Measurements from ENCODE around the gene SLC16A8.

DNA sequence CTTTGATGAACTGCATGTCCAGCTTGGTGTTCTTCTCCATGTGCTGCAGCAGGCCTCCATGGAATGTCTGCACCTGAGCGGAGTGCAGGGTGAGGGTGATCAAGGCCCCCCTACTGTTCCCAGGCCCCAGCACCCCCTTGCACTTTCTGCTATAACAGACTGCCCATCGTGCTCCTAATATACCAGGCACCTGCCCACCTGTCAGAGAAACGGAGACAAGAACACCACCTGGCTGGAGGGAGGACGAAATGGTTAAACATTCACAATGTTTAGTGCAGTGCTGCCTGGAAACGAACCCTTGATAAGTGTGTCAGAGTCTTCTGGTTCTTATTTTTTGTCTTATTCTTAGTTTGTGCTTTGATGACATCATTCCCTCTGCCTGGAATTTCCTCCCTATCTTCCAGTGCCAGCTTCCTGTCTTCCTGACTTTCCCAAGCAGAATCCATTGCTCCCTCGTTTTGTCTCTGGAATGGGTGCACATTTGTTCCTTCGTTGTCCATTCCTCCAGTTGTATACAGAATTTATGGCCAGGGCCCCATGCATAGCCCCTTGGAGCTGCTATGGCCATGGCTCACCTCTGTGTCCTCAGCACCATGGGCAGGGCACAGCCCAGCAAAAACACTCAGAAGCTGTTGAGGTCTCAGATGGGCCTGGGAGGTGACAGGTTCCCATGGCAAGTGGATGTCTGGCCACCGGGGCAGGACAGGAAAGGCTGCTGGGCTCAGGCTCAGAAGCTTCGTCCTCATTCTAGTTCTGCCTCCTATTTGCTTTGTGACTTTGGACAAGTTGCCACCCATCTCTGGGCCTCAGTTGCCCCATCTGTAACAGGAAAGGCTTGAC is 14.6 kb upstream of the SLC16A8 start:
- TF ChIP-seq POLR2A (IDR thresholded peaks at IDR 0.05): no peak
- TF ChIP-seq, protein P1, sequence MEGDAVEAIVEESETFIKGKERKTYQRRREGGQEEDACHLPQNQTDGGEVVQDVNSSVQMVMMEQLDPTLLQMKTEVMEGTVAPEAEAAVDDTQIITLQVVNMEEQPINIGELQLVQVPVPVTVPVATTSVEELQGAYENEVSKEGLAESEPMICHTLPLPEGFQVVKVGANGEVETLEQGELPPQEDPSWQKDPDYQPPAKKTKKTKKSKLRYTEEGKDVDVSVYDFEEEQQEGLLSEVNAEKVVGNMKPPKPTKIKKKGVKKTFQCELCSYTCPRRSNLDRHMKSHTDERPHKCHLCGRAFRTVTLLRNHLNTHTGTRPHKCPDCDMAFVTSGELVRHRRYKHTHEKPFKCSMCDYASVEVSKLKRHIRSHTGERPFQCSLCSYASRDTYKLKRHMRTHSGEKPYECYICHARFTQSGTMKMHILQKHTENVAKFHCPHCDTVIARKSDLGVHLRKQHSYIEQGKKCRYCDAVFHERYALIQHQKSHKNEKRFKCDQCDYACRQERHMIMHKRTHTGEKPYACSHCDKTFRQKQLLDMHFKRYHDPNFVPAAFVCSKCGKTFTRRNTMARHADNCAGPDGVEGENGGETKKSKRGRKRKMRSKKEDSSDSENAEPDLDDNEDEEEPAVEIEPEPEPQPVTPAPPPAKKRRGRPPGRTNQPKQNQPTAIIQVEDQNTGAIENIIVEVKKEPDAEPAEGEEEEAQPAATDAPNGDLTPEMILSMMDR (IDR thresholded peaks at IDR 0.05): no peak

Data from uterus (tissue), 2 donors.